Activated naive CD4-positive, alpha-beta T cell treated with anti-CD3 and anti-CD28 coated beads, Interleukin-2, amount 50 U/mL, for 24 hours (primary cell): ENCODE measurements around the gene MPG.
A peak's percentile ranks its signal among the peaks of the same experiment; 100 is the strongest.
"Not testable (repeated sequence)": the region's sequence is repeated elsewhere in the genome, so short reads cannot be mapped to it uniquely, and the experiment has no call there.

Source experiments
- H3K27ac Mint-ChIP-seq: one replicate; pipeline ENCODE4 v1.8.0; 2021; ENCODE audit warnings: mild to moderate bottlenecking, mixed read lengths
- H3K27me3 Mint-ChIP-seq: one replicate; pipeline ENCODE4 v1.8.0; 2021; ENCODE audit warnings: mixed read lengths
- H3K36me3 Mint-ChIP-seq: one replicate; pipeline ENCODE4 v1.8.0; 2021; ENCODE audit warnings: mixed read lengths
- H3K4me1 Mint-ChIP-seq: one replicate; pipeline ENCODE4 v1.8.0; 2021; ENCODE audit warnings: mixed read lengths
- H3K4me3 Mint-ChIP-seq: one replicate; pipeline ENCODE4 v1.8.0; 2021; ENCODE audit warnings: mild to moderate bottlenecking, mixed read lengths
- H3K9me3 Mint-ChIP-seq: one replicate; pipeline ENCODE4 v1.8.0; 2021; ENCODE audit warnings: mixed read lengths

MPG gene

GRCh38 chr16:77807-78443 is at the start of gene MPG:
Gene MPG, plus strand, starts transcription at chr16:78225. Its CDS starts 85 bp downstream, at chr16:78310.
- Mint-ChIP-seq H3K4me1 (peaks cover 31% of the 10 kb centered on the region), H3K36me3 (peaks cover 1% of the 10 kb centered on the region), H3K27ac (peak within 1 kb of the TSS; percentile 93), H3K4me3 (peak within 1 kb of the TSS; percentile 92), H3K9me3 (no peaks in the 10 kb centered on the region), H3K27me3 (peaks cover 5% of the 10 kb centered on the region)

- not testable (repeated sequence) for H3K27ac Mint-ChIP-seq, H3K9me3 Mint-ChIP-seq, H3K27me3 Mint-ChIP-seq, H3K4me3 Mint-ChIP-seq, H3K36me3 Mint-ChIP-seq, H3K4me1 Mint-ChIP-seq
These were observed 47.4 kb upstream of the MPG start for GRCh38 chr16:30627-31026.

- not testable (repeated sequence) for H3K36me3 Mint-ChIP-seq, H3K4me3 Mint-ChIP-seq, H3K27ac Mint-ChIP-seq, H3K4me1 Mint-ChIP-seq, H3K27me3 Mint-ChIP-seq, H3K9me3 Mint-ChIP-seq
These were observed 44.7 kb upstream of the MPG start for GRCh38 chr16:33154-33876.

GRCh38 chr16:33877-34647 is 44.0 kb upstream of the MPG start:
- Mint-ChIP-seq H3K27me3 (no peaks in the 10 kb centered on the region), H3K4me1 (peaks cover 13% of the 10 kb centered on the region), H3K36me3 (no peaks in the 10 kb centered on the region), H3K27ac (no peak overlapping the region), H3K9me3 (no peaks in the 10 kb centered on the region), H3K4me3 (no peak overlapping the region)

GRCh38 chr16:34648-34987 is 43.4 kb upstream of the MPG start:
- Mint-ChIP-seq H3K27ac (no peak overlapping the region), H3K4me3 (no peak overlapping the region), H3K9me3 (no peaks in the 10 kb centered on the region), H3K36me3 (no peaks in the 10 kb centered on the region), H3K4me1 (peaks cover 18% of the 10 kb centered on the region), H3K27me3 (no peaks in the 10 kb centered on the region)

- no peaks in the 10 kb centered on the region for H3K9me3 Mint-ChIP-seq
- no peak overlapping the region for H3K27ac Mint-ChIP-seq
- H3K36me3 Mint-ChIP-seq, result no peaks in the 10 kb centered on the region
- peaks cover 18% of the 10 kb centered on the region for H3K4me1 Mint-ChIP-seq
- no peaks in the 10 kb centered on the region for H3K27me3 Mint-ChIP-seq
- no peak overlapping the region for H3K4me3 Mint-ChIP-seq
These were observed 42.9 kb upstream of the MPG start for GRCh38 chr16:35011-35677.

- Mint-ChIP-seq H3K4me1 (peaks cover 18% of the 10 kb centered on the region), H3K4me3 (no peak overlapping the region), H3K27ac (no peak overlapping the region)
These were observed 42.2 kb upstream of the MPG start for GRCh38 chr16:35678-36305.

GRCh38 chr16:36336-36984 is 41.6 kb upstream of the MPG start:
- no peak overlapping the region for H3K4me3 Mint-ChIP-seq
- H3K4me1 Mint-ChIP-seq, result peaks cover 20% of the 10 kb centered on the region
- H3K36me3 Mint-ChIP-seq, result no peaks in the 10 kb centered on the region
- no peaks in the 10 kb centered on the region for H3K9me3 Mint-ChIP-seq
- H3K27me3 Mint-ChIP-seq, result no peaks in the 10 kb centered on the region
- no peak overlapping the region for H3K27ac Mint-ChIP-seq

More at GRCh38 chr16:35678-36305, 42.2 kb upstream of the MPG start:
- Mint-ChIP-seq H3K27me3 (no peaks in the 10 kb centered on the region), H3K9me3 (no peaks in the 10 kb centered on the region), H3K36me3 (no peaks in the 10 kb centered on the region)

GRCh38 chr16:37511-37910 is 40.5 kb upstream of the MPG start:
- no peak overlapping the region for H3K27ac Mint-ChIP-seq
- no peaks in the 10 kb centered on the region for H3K27me3 Mint-ChIP-seq
- H3K4me3 Mint-ChIP-seq, result no peak overlapping the region
- H3K36me3 Mint-ChIP-seq, result peaks cover 3% of the 10 kb centered on the region
- peaks cover 31% of the 10 kb centered on the region for H3K4me1 Mint-ChIP-seq
- H3K9me3 Mint-ChIP-seq, result no peaks in the 10 kb centered on the region

GRCh38 chr16:38206-38605 is 39.8 kb upstream of the MPG start:
- H3K4me1 Mint-ChIP-seq, result peaks cover 37% of the 10 kb centered on the region
- not testable (repeated sequence) for H3K36me3 Mint-ChIP-seq

GRCh38 chr16:38941-39892 is 38.8 kb upstream of the MPG start:
- peaks cover 43% of the 10 kb centered on the region for H3K4me1 Mint-ChIP-seq
- H3K27ac Mint-ChIP-seq, result peak overlapping the region; percentile 65
- no peak overlapping the region for H3K4me3 Mint-ChIP-seq
- no peaks in the 10 kb centered on the region for H3K27me3 Mint-ChIP-seq
- H3K36me3 Mint-ChIP-seq, result peaks cover 5% of the 10 kb centered on the region
- H3K9me3 Mint-ChIP-seq, result no peaks in the 10 kb centered on the region

More at GRCh38 chr16:38206-38605, 39.8 kb upstream of the MPG start:
- H3K9me3 Mint-ChIP-seq, H3K27ac Mint-ChIP-seq, H3K4me3 Mint-ChIP-seq, H3K27me3 Mint-ChIP-seq: not testable (repeated sequence)

- H3K36me3 Mint-ChIP-seq, result peaks cover 5% of the 10 kb centered on the region
- H3K4me3 Mint-ChIP-seq, result peak overlapping the region; percentile 47
- H3K27ac Mint-ChIP-seq, result peak overlapping the region; percentile 48
- no peaks in the 10 kb centered on the region for H3K9me3 Mint-ChIP-seq
- H3K4me1 Mint-ChIP-seq, result peaks cover 43% of the 10 kb centered on the region
- no peaks in the 10 kb centered on the region for H3K27me3 Mint-ChIP-seq
These were observed 36.5 kb upstream of the MPG start for GRCh38 chr16:41439-42068.

- peaks cover 5% of the 10 kb centered on the region for H3K36me3 Mint-ChIP-seq
- peaks cover 44% of the 10 kb centered on the region for H3K4me1 Mint-ChIP-seq
- H3K9me3 Mint-ChIP-seq, result no peaks in the 10 kb centered on the region
- peak overlapping the region; percentile 48 for H3K27ac Mint-ChIP-seq
- peak overlapping the region; percentile 47 for H3K4me3 Mint-ChIP-seq
- no peaks in the 10 kb centered on the region for H3K27me3 Mint-ChIP-seq
These were observed 36.0 kb upstream of the MPG start for GRCh38 chr16:42069-42457.

GRCh38 chr16:42691-43090 is 35.3 kb upstream of the MPG start:
- Mint-ChIP-seq H3K4me1 (peaks cover 47% of the 10 kb centered on the region), H3K4me3 (no peak overlapping the region), H3K9me3 (no peaks in the 10 kb centered on the region), H3K27ac (no peak overlapping the region), H3K27me3 (no peaks in the 10 kb centered on the region), H3K36me3 (peaks cover 9% of the 10 kb centered on the region)
